NCI-H748 (cell line): ENCODE measurements around the gene TMEM238L.
"Not testable (repeated sequence)": the region's sequence is repeated elsewhere in the genome, so short reads cannot be mapped to it uniquely, and the experiment has no call there.

Experiments used
- DNase-seq: peaks from one replicate; lab custom pipeline; 2025; ENCODE audit not compliant: unreplicated experiment; lab: John Stamatoyannopoulos, UW

The TMEM238L gene

GRCh38 chr17:10803830-10804475 lies at the start of gene TMEM238L:
TSS of gene TMEM238L (minus strand) at chr17:10804099. CDS start at chr17:10803963, 136 bp downstream.
- no peak for DNase-seq

GRCh38 chr17:10846636-10847035 lies 42.7 kb upstream of the TMEM238L start:
- DNase-seq, result not testable (repeated sequence)

GRCh38 chr17:10845388-10845751 lies 41.5 kb upstream of the TMEM238L start:
- no peak for DNase-seq

- DNase-seq, result peak; percentile 61
These were observed 40.9 kb upstream of the TMEM238L start for GRCh38 chr17:10844621-10845387.

GRCh38 chr17:10843811-10844210 lies 39.9 kb upstream of the TMEM238L start:
- no peak for DNase-seq

- no peak for DNase-seq
These were observed 38.8 kb upstream of the TMEM238L start for GRCh38 chr17:10842658-10843057.

GRCh38 chr17:10838682-10839081 lies 34.8 kb upstream of the TMEM238L start:
- DNase-seq, result no peak

- no peak for DNase-seq
These were observed 34.0 kb upstream of the TMEM238L start, which contains the start of gene PIRT for GRCh38 chr17:10837921-10838320. TSS of gene PIRT (minus strand) at chr17:10838087. CDS start at chr17:10825645, 12,442 bp downstream.

GRCh38 chr17:10836966-10837590 lies 33.2 kb upstream of the TMEM238L start:
- peak; percentile 8 for DNase-seq

GRCh38 chr17:10836145-10836544 lies 32.2 kb upstream of the TMEM238L start:
- no peak for DNase-seq

- DNase-seq, result no peak
These were observed 27.8 kb upstream of the TMEM238L start for GRCh38 chr17:10831696-10832095.

- no peak for DNase-seq
These were observed 24.1 kb upstream of the TMEM238L start for GRCh38 chr17:10827898-10828552.

- no peak for DNase-seq
These were observed 21.0 kb upstream of the TMEM238L start for GRCh38 chr17:10824874-10825273.

GRCh38 chr17:10821770-10822169 lies 17.9 kb upstream of the TMEM238L start:
- DNase-seq, result no peak

- DNase-seq, result no peak
These were observed 17.2 kb upstream of the TMEM238L start for GRCh38 chr17:10821054-10821453.

- DNase-seq, result no peak
These were observed 11.4 kb upstream of the TMEM238L start for GRCh38 chr17:10815319-10815718.

- no peak for DNase-seq
These were observed 10.2 kb upstream of the TMEM238L start for GRCh38 chr17:10814075-10814474.

- DNase-seq, result no peak
These were observed 8.8 kb upstream of the TMEM238L start for GRCh38 chr17:10812674-10813073.

- DNase-seq, result no peak
These were observed 5.7 kb upstream of the TMEM238L start for GRCh38 chr17:10809605-10810004.

- DNase-seq, result no peak
These were observed 3.8 kb upstream of the TMEM238L start for GRCh38 chr17:10807704-10808128.

- DNase-seq, result no peak
These were observed 2.8 kb upstream of the TMEM238L start for GRCh38 chr17:10806545-10807262.
